ENCODE results near the gene PPM1D. TPM values are rescaled to one million over a fixed set of nuclear protein-coding genes. Genes with fewer than 3 reads are reported as not detected.

The PPM1D gene
- total and polyA plus RNA-seq, 7 donors, result 5.4 to 13.8 (median 9.6) TPM

DNA sequence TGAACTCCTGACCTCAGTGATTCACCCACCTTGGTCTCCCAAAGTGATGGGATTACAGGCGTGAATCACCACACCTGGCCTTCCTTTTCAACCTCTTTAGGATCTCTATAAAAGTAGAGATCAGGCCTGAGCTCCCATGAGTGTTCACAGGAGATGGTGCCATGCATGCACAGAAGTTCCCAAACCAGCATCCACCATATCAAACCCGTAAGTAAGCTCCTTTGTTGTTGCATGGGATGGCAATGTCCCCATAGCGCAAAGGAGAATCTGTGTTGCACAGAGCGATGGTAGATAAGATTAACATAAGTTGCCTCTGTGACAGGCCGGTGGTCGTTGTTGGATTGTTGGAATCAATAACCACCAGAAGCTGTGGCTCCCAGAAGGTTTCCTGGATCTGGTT lies 34.8 kb upstream of the PPM1D start:
- no peaks in the 10 kb centered on the region for H3K9me3 ChIP-seq
- no peaks in the 10 kb centered on the region for H3K36me3 ChIP-seq
- H3K4me1 ChIP-seq, result peaks cover 0 to 8% (median 3%) of the 10 kb centered on the region in 4 donors
- no peaks in the 10 kb centered on the region for H3K27me3 ChIP-seq
- DNase-seq, result no peak
- 86 to 96% methylated on average over 6 of the region's 6 CpGs for WGBS, 2 donors
- H3K4me3 ChIP-seq, result no peak overlapping the region
- H3K27ac ChIP-seq, result no peak overlapping the region
- intact Hi-C loops (cut with DNase I), result loop anchor here (5.0 kb wide), 1 partner anchor 37 kb away; the partner anchor contains the start of gene PPM1D
- TF ChIP-seq, protein P1, sequence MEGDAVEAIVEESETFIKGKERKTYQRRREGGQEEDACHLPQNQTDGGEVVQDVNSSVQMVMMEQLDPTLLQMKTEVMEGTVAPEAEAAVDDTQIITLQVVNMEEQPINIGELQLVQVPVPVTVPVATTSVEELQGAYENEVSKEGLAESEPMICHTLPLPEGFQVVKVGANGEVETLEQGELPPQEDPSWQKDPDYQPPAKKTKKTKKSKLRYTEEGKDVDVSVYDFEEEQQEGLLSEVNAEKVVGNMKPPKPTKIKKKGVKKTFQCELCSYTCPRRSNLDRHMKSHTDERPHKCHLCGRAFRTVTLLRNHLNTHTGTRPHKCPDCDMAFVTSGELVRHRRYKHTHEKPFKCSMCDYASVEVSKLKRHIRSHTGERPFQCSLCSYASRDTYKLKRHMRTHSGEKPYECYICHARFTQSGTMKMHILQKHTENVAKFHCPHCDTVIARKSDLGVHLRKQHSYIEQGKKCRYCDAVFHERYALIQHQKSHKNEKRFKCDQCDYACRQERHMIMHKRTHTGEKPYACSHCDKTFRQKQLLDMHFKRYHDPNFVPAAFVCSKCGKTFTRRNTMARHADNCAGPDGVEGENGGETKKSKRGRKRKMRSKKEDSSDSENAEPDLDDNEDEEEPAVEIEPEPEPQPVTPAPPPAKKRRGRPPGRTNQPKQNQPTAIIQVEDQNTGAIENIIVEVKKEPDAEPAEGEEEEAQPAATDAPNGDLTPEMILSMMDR (IDR thresholded peaks at IDR 0.05), result no peak
- TF ChIP-seq POLR2AphosphoS5 (IDR thresholded peaks at IDR 0.05), result no peak
- TF ChIP-seq EP300 (IDR thresholded peaks at IDR 0.05), result no peak
- TF ChIP-seq POLR2A (IDR thresholded peaks at IDR 0.05), result no peak

DNA sequence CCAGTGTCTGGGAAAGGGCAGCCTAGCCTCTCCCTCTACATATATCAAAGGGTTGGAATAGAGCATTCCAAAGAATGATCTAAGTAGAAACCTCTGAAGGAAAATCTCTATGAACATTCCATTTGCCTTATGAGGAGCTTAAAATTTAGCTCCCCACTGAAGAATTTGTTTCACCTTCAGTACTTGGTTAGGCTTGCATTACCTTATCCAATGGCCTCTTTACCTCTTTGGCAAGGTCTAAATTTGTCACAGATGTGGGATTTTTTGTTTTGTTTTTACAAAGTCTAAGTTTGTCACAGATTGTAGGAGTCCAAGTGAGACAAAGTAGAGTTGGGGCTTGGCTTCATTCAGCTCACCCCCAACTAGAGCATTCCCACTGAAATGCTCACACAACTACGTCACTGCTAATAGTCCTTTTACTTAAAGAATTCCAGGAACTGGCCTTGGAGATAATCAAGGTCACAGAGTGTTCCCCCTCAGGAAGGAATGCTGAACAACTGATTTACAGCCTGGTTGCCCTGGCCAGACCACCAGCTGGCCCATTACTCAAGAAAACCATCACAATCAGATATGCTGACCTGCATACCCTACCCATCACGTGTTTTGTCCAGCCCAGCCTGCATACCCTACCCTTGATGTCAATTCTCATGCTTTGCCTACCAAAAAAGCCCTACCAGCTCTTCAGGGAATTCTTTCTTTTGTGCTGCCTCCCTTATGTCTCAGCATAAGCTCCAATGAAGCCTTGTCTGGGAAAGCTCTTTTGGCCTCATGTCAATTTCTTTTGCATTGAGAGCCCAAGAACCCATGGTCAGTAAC lies 26.5 kb upstream of the PPM1D start:
- TF ChIP-seq POLR2A (IDR thresholded peaks at IDR 0.05) (no peak), POLR2AphosphoS5 (IDR thresholded peaks at IDR 0.05) (peak in 2 of 4 donors; percentile 24 to 33), EP300 (IDR thresholded peaks at IDR 0.05) (peak in 2 of 4 donors; percentile 10 to 41)
- intact Hi-C loops (cut with DNase I), result no loop called here
- no peaks in the 10 kb centered on the region for H3K27me3 ChIP-seq
- H3K4me3 ChIP-seq, result no peak overlapping the region
- H3K27ac ChIP-seq, result peak overlapping the region in 3 of 4 donors; percentile 26 to 62 (median 61)
- WGBS, 2 donors, result 76 to 86% methylated on average over 2 of the region's 2 CpGs
- peaks cover 0 to 35% (median 14%) of the 10 kb centered on the region in 4 donors for H3K4me1 ChIP-seq
- no peaks in the 10 kb centered on the region for H3K36me3 ChIP-seq
- no peaks in the 10 kb centered on the region for H3K9me3 ChIP-seq
- peak; percentile 37 for DNase-seq

DNA sequence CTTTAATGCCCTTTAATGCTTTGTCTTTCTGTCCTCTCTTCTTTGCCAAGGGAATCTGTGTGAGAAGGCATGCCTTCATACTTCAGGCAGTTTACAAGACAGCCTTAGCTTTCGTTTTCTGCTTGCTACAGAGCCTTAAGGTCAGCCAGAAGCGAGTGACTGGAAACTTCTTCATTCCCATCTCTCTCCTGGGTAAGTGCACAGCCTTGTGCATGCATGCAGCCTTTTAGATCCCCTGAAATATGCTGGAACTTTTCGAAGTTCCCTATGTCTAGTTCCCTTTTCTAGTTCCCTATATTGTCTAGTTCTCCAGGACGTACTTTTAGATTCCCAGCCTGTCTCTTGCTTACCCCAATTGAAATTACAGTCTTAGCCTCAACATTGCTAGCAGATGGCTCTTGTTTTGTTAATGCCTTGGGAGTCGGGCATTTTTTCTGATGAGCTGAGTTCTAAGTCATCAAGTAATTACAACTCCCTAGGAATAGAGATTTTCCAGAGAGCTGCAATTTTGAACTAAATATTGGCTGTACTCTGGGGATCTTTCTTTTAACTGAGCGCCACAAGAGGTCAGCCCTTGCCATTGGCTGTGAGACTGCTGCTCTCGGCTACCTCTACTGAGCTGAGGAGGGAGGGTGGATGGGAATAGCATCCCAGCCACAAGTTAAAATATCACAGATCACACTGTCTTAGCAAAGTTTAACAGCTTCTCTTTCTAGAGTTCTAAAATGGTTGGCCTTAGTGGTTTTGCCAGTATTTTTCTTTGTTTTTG lies 22.7 kb upstream of the PPM1D start:
- DNase-seq, result peak; percentile 74
- Histone ChIP-seq H3K4me1 (peaks cover 0 to 39% (median 25%) of the 10 kb centered on the region in 4 donors), H3K4me3 (peak overlapping the region; percentile 20 to 50 (median 39)), H3K36me3 (no peaks in the 10 kb centered on the region), H3K27ac (peak overlapping the region; percentile 73 to 88 (median 82)), H3K27me3 (no peaks in the 10 kb centered on the region), H3K9me3 (no peaks in the 10 kb centered on the region)
- TF ChIP-seq POLR2AphosphoS5 (IDR thresholded peaks at IDR 0.05), result peak in 2 of 4 donors; percentile 41 to 70
- no peak for TF ChIP-seq POLR2A (IDR thresholded peaks at IDR 0.05)
- TF ChIP-seq, protein P1 (IDR thresholded peaks at IDR 0.05), result peak in 3 of 4 experiments; percentile 7 to 33 (median 25)
- 4 to 17% methylated on average over 7 of the region's 7 CpGs for WGBS, 2 donors
- intact Hi-C loops (cut with DNase I), result loop anchor here (1.0 to 2.0 kb wide), 2 partner anchors 23 to 61 kb away; partner anchors contain the start of gene PPM1D

DNA sequence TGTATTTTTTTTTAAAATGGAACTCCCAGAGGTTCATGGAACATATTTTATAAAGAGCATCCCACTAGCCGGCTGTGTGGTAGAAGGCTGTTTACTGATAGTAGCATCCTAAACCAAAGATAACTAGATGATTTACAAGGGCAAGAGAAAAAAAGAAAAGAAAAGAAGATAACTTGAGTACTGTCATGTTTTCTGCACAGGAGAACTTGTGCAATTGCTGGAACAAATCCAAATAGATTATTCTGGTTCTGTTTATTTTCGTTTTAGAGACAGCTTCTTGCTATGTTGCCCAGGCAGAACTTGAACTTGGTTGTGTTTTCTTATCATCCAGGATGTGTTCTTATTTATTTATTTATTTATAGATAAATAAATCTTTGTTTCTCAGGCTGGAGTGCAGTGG lies 20.9 kb upstream of the PPM1D start:
- Histone ChIP-seq H3K4me1 (peaks cover 0 to 33% (median 19%) of the 10 kb centered on the region in 4 donors), H3K27ac (peak overlapping the region in 3 of 4 donors; percentile 73 to 88 (median 84)), H3K4me3 (no peak overlapping the region), H3K36me3 (no peaks in the 10 kb centered on the region), H3K27me3 (no peaks in the 10 kb centered on the region), H3K9me3 (no peaks in the 10 kb centered on the region)
- 47 to 60% methylated on average over 2 of the region's 2 CpGs for whole genome bisulfite sequencing, 2 donors
- intact Hi-C loops (cut with DNase I), result no loop called here
- no peak for DNase-seq
- TF ChIP-seq EP300 (IDR thresholded peaks at IDR 0.05) (no peak), POLR2A (IDR thresholded peaks at IDR 0.05) (no peak), POLR2AphosphoS5 (IDR thresholded peaks at IDR 0.05) (peak in 2 of 4 donors; percentile 51 to 57)
- TF ChIP-seq, protein P1 (IDR thresholded peaks at IDR 0.05), result no peak

DNA sequence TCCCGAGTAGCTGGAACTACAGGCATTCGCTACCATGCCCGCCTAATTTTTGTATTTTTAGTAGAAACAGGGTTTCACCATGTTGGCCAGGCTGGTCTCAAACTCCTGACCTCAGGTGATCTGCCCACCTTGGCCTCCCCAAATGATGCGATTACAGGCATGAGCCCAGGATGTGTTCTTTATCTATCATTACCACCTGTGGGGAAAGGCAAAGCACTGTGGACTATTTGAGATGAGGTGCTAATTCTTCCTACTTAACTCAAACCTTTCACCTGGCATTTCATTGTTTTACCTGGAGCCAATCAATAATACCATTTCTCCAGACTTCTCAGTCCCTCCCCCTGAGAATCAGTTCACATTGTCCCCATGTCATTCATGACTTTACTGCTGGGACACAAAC lies 20.4 kb upstream of the PPM1D start:
- TF ChIP-seq POLR2A (IDR thresholded peaks at IDR 0.05) (no peak), POLR2AphosphoS5 (IDR thresholded peaks at IDR 0.05) (no peak), EP300 (IDR thresholded peaks at IDR 0.05) (no peak)
- TF ChIP-seq, protein P1 (IDR thresholded peaks at IDR 0.05), result no peak
- intact Hi-C loops (cut with DNase I), result no loop called here
- H3K36me3 ChIP-seq, result no peaks in the 10 kb centered on the region
- peaks cover 0 to 33% (median 19%) of the 10 kb centered on the region in 4 donors for H3K4me1 ChIP-seq
- H3K27me3 ChIP-seq, result no peaks in the 10 kb centered on the region
- H3K27ac ChIP-seq, result peak overlapping the region in 3 of 4 donors; percentile 73 to 88 (median 84)
- DNase-seq, result no peak
- no peaks in the 10 kb centered on the region for H3K9me3 ChIP-seq
- no peak overlapping the region for H3K4me3 ChIP-seq
- 94 to 95% methylated on average over 4 of the region's 4 CpGs for WGBS, 2 donors

All from sigmoid colon (tissue), 7 donors.